DND-41 (cell line): ENCODE results near the gene FAHD2B.
"Not testable (repeated sequence)": the region's sequence is repeated elsewhere in the genome, so short reads cannot be mapped to it uniquely, and the experiment has no call there.

Experiments used
- EZH2 ChIP-seq: IDR thresholded peaks from 3 replicates; pipeline ENCODE4 v1.6.1; 2012; ENCODE audit warnings: borderline replicate concordance, low read depth, mild to moderate bottlenecking, moderate library complexity, low read length, inconsistent platforms; ENCODE audit not compliant: severe bottlenecking
- TF ChIP-seq, protein P1 (sequence below): IDR thresholded peaks from 2 replicates; pipeline ENCODE4 v1.5.1; 2012; ENCODE audit warnings: borderline replicate concordance, low read length, moderate library complexity, mild to moderate bottlenecking; ENCODE audit not compliant: poor library complexity, severe bottlenecking; ENCODE audit errors: extremely low read depth

DNA sequence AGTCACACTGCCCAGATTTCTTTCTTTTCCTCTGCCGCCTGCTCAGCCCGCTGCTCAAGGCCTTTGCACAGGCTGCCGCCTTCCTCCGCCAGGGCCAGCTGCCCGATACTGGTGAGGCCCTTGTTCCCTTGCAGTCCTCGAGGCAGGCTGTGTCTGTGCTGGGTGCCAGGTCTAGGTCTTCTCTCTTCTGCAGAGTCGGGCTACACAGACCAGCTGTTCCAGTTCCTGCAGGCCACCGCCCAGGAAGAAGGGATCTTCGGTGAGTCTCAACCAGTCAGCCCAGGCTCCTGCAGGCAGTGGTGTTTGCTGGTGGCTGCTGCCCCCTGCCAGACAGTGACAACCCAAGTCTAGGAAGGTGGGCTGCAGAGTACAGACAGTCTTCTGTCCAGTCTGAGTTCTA, 12.5 kb downstream of the FAHD2B start:
- TF ChIP-seq EZH2 = not testable (repeated sequence)
- TF ChIP-seq, protein P1, sequence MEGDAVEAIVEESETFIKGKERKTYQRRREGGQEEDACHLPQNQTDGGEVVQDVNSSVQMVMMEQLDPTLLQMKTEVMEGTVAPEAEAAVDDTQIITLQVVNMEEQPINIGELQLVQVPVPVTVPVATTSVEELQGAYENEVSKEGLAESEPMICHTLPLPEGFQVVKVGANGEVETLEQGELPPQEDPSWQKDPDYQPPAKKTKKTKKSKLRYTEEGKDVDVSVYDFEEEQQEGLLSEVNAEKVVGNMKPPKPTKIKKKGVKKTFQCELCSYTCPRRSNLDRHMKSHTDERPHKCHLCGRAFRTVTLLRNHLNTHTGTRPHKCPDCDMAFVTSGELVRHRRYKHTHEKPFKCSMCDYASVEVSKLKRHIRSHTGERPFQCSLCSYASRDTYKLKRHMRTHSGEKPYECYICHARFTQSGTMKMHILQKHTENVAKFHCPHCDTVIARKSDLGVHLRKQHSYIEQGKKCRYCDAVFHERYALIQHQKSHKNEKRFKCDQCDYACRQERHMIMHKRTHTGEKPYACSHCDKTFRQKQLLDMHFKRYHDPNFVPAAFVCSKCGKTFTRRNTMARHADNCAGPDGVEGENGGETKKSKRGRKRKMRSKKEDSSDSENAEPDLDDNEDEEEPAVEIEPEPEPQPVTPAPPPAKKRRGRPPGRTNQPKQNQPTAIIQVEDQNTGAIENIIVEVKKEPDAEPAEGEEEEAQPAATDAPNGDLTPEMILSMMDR = not testable (repeated sequence)
